HepG2 (cell line): ENCODE measurements around the gene UST. TPM values are rescaled to one million over a fixed set of nuclear protein-coding genes. Genes with fewer than 3 reads are reported as not detected.

Source experiments
- ASH2L ChIP-seq: fragments of 300-600, 200-600 bp; sonication (generic); IDR thresholded peaks from 2 replicates; pipeline ENCODE4 v1.7.0; 2017; ENCODE audit warnings: low read depth, mild to moderate bottlenecking, moderate library complexity, mixed read lengths, low read length; ENCODE audit not compliant: insufficient read length
- CREB1 ChIP-seq, 2 experiments: fragments of 450-650 bp in 1 of 2; IDR thresholded peaks; 2 replicates each; pipeline ENCODE4 v1.6.1; 2016 to 2017; ENCODE audit warnings: control low read depth in 1 of 2, mild to moderate bottlenecking in 1 of 2, missing compliant biosample characterization in 1 of 2, missing genetic modification characterization in 1 of 2
- DNMT1 ChIP-seq: sonication (generic); formaldehyde crosslinking; IDR thresholded peaks from 2 replicates; pipeline ENCODE4 v1.5.1; 2020; ENCODE audit warnings: mild to moderate bottlenecking, missing genetic modification reagents
- FIP1L1 ChIP-seq: fragments of 200-400 bp; formaldehyde crosslinking; IDR thresholded peaks from 2 replicates; pipeline ENCODE4 v1.6.1; 2018; ENCODE audit warnings: low read depth, mild to moderate bottlenecking, low read length, moderate library complexity, borderline replicate concordance; ENCODE audit not compliant: insufficient read depth
- GPBP1L1 ChIP-seq: sonication (generic); formaldehyde crosslinking; IDR thresholded peaks from 2 replicates; pipeline ENCODE4 v1.5.0; 2020; ENCODE audit warnings: mild to moderate bottlenecking, missing genetic modification reagents
- HHEX ChIP-seq: IDR thresholded peaks from 2 replicates; pipeline ENCODE4 v1.6.1; 2016; ENCODE audit warnings: control low read depth
- JDP2 ChIP-seq: sonication (generic); formaldehyde crosslinking; IDR thresholded peaks from 2 replicates; pipeline ENCODE4 v1.8.1; 2022; ENCODE audit warnings: missing genetic modification reagents, borderline replicate concordance
- MATR3 ChIP-seq: sonication (generic); formaldehyde crosslinking; IDR thresholded peaks from 2 replicates; pipeline ENCODE4 v1.4.0; 2020; ENCODE audit warnings: missing genetic modification reagents
- MIER2 ChIP-seq: IDR thresholded peaks from 2 replicates; pipeline ENCODE4 v1.6.1; 2016; ENCODE audit warnings: missing biosample characterization, missing genetic modification reagents
- PHF20 ChIP-seq: sonication (generic); formaldehyde crosslinking; IDR thresholded peaks from 2 replicates; pipeline ENCODE4 v1.5.0; 2020; ENCODE audit warnings: mild to moderate bottlenecking, missing genetic modification reagents
- PHF8 ChIP-seq: sonication (generic); formaldehyde crosslinking; IDR thresholded peaks from 2 replicates; pipeline ENCODE4 v1.5.0; 2020; ENCODE audit warnings: missing genetic modification reagents
- POGZ ChIP-seq: sonication (generic); formaldehyde crosslinking; IDR thresholded peaks from 2 replicates; pipeline ENCODE4 v1.4.0; 2020; ENCODE audit warnings: mild to moderate bottlenecking, missing genetic modification reagents
- RFXANK ChIP-seq: IDR thresholded peaks from 2 replicates; pipeline ENCODE4 v1.6.1; 2016
- TBX3 ChIP-seq: fragments of 450-650 bp; IDR thresholded peaks from 2 replicates; pipeline ENCODE4 v1.6.1; 2017; ENCODE audit warnings: antibody characterized with exemption, mild to moderate bottlenecking, inconsistent platforms, borderline replicate concordance
- U2AF1 ChIP-seq: fragments of 200-400 bp; formaldehyde crosslinking; optimal IDR thresholded peaks from 2 replicates; pipeline ENCODE3; 2017; ENCODE audit warnings: mild to moderate bottlenecking, low read depth, low read length
- XRCC5 ChIP-seq: fragments of 200-400 bp; formaldehyde crosslinking; optimal IDR thresholded peaks from 2 replicates; pipeline ENCODE3; 2017; ENCODE audit warnings: mild to moderate bottlenecking, low read length
- ZBTB44 ChIP-seq: sonication (generic); formaldehyde crosslinking; IDR thresholded peaks from 2 replicates; pipeline ENCODE4 v1.4.0; 2020; ENCODE audit warnings: missing genetic modification reagents
- ZFX ChIP-seq: sonication (generic); formaldehyde crosslinking; IDR thresholded peaks from 2 replicates; pipeline ENCODE4 v1.4.0; 2020; ENCODE audit warnings: mild to moderate bottlenecking, low read depth, missing genetic modification reagents, moderate library complexity
- ZNF260 ChIP-seq: sonication (generic); formaldehyde crosslinking; IDR thresholded peaks from 2 replicates; pipeline ENCODE4 v1.4.0; 2020; ENCODE audit warnings: missing genetic modification reagents, low read depth, mild to moderate bottlenecking, borderline replicate concordance
- ZNF383 ChIP-seq: sonication (generic); formaldehyde crosslinking; IDR thresholded peaks from 2 replicates; pipeline ENCODE4 v1.4.0; 2020; ENCODE audit warnings: missing genetic modification reagents, mild to moderate bottlenecking, borderline replicate concordance
- ZNF503 ChIP-seq: sonication (generic); formaldehyde crosslinking; IDR thresholded peaks from 2 replicates; pipeline ENCODE4 v1.4.0; 2020; ENCODE audit warnings: missing genetic modification reagents
- ZNF547 ChIP-seq: sonication (generic); formaldehyde crosslinking; IDR thresholded peaks from 2 replicates; pipeline ENCODE4 v1.5.1; 2020; ENCODE audit warnings: mild to moderate bottlenecking, missing genetic modification reagents
- ZNF564 ChIP-seq: sonication (generic); formaldehyde crosslinking; IDR thresholded peaks from 2 replicates; pipeline ENCODE4 v1.8.1; 2023; ENCODE audit warnings: mild to moderate bottlenecking, missing genetic modification reagents
- ZSCAN22 ChIP-seq: sonication (generic); formaldehyde crosslinking; IDR thresholded peaks from 2 replicates; pipeline ENCODE4 v1.4.0; 2020; ENCODE audit warnings: mild to moderate bottlenecking, missing genetic modification reagents
- polyA plus RNA-seq, 8 experiments: library from polyadenylated mRNA; depleted of rRNA in 3 of 8; stranded (reverse) in 7 of 8; unstranded in 1 of 8; fragments of >200 nt; fragmentation: Illumina TruSeq in 4 of 8; extraction: Trizol in 4 of 8; gene quantifications; 2 replicates each; pipeline versions ENCODE4 v1.2.1 to v1.2.3, GENCODE V29; 2011 to 2016; ENCODE audit warnings: low read depth in 4 of 8, missing spikeins in 1 of 8, mixed read lengths in 1 of 8; ENCODE audit not compliant: insufficient read depth in 1 of 8
- total RNA-seq, 5 experiments: library from RNA; depleted of rRNA; stranded (reverse); fragments of >200 nt; fragmentation: Illumina TruSeq; extraction: Trizol; gene quantifications; 2 replicates each; pipeline ENCODE4 v1.2.3, GENCODE V29; 2016; ENCODE audit warnings: low read depth in 1 of 5
- TF ChIP-seq, protein P1 (sequence below): IDR thresholded peaks from 2 replicates; pipeline ENCODE4 v1.6.1; 2016; ENCODE audit warnings: missing genetic modification reagents, missing compliant biosample characterization
- TF ChIP-seq, protein P2 (sequence below): sonication (generic); formaldehyde crosslinking; IDR thresholded peaks from 2 replicates; pipeline ENCODE4 v1.5.1; 2020; ENCODE audit warnings: mild to moderate bottlenecking, missing genetic modification reagents, moderate library complexity

Gene UST
- total and polyA plus RNA-seq, 2 of the 13 experiments (the other 11 are each of a cell fraction or from before 2014, with no cell fraction given): 0.27 TPM; not detected in 1

GRCh38 chr6:149074832-149075258 lies 328.0 kb downstream of the UST start (continued):
- TF ChIP-seq RFXANK (CRISPR knock-in tag) (no peak), ZNF503 (CRISPR knock-in tag) (no peak; the same call in 1 of the 2 replicates), ZNF547 (CRISPR knock-in tag) (no peak), HHEX (CRISPR knock-in tag) (peak; percentile 64), ZFX (CRISPR knock-in tag) (no peak), DNMT1 (no peak), U2AF1 (no peak), MATR3 (CRISPR knock-in tag) (no peak), XRCC5 (no peak), ZBTB44 (CRISPR knock-in tag) (no peak), FIP1L1 (no peak), PHF8 (CRISPR knock-in tag) (no peak; the same call in 1 of the 2 replicates), TBX3 (no peak), MIER2 (CRISPR knock-in tag) (no peak), ASH2L (no peak), JDP2 (no peak), CREB1 (IDR thresholded peaks at IDR 0.05) (no peak), CREB1 (CRISPR knock-in tag; IDR thresholded peaks at IDR 0.05) (no peak), ZNF383 (CRISPR knock-in tag) (0 out of 2 replicates have a peak, but pooled peaks have one; percentile 35), PHF20 (CRISPR knock-in tag) (no peak), GPBP1L1 (CRISPR knock-in tag) (no peak), ZSCAN22 (CRISPR knock-in tag) (no peak), ZNF564 (no peak), ZNF260 (no peak), POGZ (peak; percentile 66; the same call in 1 of the 2 replicates)
- TF ChIP-seq, protein P1, sequence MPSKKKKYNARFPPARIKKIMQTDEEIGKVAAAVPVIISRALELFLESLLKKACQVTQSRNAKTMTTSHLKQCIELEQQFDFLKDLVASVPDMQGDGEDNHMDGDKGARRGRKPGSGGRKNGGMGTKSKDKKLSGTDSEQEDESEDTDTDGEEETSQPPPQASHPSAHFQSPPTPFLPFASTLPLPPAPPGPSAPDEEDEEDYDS (CRISPR knock-in tag): 0 out of 2 replicates have a peak, but pooled peaks have one; percentile 20
- TF ChIP-seq, protein P2, sequence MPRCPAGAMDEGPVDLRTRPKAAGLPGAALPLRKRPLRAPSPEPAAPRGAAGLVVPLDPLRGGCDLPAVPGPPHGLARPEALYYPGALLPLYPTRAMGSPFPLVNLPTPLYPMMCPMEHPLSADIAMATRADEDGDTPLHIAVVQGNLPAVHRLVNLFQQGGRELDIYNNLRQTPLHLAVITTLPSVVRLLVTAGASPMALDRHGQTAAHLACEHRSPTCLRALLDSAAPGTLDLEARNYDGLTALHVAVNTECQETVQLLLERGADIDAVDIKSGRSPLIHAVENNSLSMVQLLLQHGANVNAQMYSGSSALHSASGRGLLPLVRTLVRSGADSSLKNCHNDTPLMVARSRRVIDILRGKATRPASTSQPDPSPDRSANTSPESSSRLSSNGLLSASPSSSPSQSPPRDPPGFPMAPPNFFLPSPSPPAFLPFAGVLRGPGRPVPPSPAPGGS: no peak
